IPS DF 4.7 (cell line): Measurements from ENCODE around the gene GPC6.

ENCODE experiments used
- DNase-seq: peaks from one replicate; pipeline ENCODE4 v3.0.0-alpha.2; 2013; ENCODE audit warnings: low spot score; ENCODE audit errors: extremely low read depth

The GPC6 gene

GRCh38 chr13:93499991-93500390 is 273.4 kb downstream of the GPC6 start:
- no peak for DNase-seq

DNA sequence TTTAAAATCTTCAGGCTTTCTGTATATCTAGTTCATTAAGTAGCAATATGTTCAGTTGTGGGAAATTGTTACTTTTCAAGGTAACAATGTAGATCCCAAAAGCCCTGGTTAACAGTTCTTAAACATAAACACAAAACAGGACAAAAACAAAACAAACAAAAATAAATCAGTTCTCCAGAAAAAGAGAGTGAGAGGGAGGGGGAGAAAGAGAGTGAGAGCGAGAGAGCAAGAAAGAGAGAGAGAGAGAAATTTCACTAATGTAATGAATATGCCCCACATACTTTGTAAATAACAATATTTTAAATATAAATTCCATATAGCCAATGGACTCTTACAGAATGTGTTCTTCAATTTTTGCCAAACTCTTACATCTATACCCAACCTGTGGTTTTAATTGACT is 275.5 kb downstream of the GPC6 start:
- DNase-seq = no peak

GRCh38 chr13:93502987-93503615 is 276.5 kb downstream of the GPC6 start:
- DNase-seq = no peak

DNA sequence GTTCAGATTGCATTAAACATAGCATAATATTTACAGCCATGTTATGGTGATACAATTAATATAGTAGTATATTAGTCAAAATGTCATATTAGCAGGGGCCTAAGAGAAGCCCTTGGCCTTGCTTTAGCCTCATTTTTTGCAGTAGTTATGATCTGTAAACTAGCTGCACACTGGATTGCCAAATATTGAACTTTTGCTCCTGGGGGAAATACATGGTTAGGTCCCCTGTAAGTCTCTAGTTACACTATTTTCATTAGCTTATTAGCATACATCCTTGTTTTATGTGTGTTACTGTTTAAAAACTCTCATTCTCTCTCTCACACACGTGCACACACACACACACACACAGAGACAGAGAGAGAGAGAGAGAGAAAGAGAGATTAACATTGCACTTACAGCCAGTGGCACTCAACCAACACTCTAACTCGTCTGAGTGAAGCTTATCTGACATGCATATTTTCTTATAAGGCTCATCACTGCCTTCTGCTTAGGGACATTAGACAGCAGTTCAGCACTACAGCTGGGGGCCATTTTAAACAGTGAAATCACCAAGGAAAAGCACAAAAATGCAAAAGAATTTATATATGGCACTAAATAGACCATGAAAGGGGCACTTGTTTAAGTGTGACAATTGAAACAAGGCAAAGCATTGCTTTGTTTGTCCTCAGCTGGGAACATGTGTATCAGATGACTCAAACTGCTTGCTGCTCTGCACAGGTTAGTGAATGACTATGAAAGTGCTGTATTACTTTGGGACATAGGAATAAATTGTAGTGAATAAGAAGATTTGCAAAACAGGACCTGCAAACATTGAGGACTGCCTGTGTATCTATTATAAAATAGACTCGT is 278.7 kb downstream of the GPC6 start:
- DNase-seq = no peak

GRCh38 chr13:93511011-93511410 is 284.4 kb downstream of the GPC6 start:
- no peak for DNase-seq

DNA sequence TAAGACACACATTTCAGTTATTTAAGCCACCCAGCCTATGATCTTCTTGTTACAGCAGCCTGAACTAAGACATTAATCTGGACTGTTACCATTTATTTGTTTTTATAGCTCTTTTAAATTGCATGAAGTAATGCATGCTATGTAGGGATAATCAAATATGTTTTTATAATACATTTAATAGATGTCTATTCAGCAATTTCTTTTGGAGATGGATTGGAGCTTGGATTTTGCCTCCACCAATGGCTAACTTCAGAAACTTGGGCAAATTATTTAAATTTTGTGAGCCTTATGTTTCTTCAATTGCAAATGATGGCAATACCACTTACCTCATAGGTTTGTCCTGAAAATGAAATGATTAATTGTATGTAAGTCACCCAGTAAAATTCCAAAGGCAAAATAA is 288.7 kb downstream of the GPC6 start:
- no peak for DNase-seq

GRCh38 chr13:93517658-93518057 is 291.1 kb downstream of the GPC6 start:
- DNase-seq = no peak

DNA sequence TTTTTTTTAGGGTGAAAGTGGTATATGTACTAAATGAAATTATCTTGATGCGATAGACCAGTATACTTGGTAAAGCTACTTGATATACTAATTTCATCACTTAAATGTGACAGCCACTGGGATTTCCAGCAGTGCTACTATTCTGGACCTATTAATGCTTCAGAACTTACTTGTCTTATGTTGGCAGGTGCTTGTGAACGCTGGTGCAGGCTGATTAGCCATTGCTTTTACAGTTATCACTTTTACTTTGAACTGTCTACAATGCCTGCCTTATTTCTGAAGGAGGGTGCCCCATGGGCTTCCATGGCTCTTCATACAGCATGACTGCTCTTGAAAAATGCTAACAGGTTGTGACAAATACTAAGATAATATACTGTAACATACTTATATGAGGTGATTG is 294.7 kb downstream of the GPC6 start:
- DNase-seq = no peak

DNA sequence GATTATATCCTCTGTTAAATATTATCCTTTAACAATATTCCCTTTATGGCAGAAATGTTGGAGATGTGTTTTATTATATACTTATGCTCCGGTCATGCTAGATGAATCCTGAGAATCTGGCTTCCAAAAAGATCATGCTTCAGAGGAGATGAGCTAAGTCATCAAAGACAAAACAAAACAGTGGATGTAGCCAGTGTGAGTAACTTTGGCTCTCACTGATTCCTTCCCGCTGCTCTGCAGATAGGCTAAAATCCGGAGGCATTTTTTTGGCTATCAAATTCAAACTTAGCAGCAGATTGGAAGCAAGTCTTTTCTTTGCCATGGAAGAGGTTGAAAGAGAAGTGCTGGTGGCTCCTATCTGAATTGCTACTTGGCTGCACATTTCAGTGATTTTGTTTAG is 295.9 kb downstream of the GPC6 start:
- DNase-seq = no peak

- no peak for DNase-seq
These were observed 298.5 kb downstream of the GPC6 start for GRCh38 chr13:93525087-93525486.

GRCh38 chr13:93527748-93528297 is 301.2 kb downstream of the GPC6 start:
- DNase-seq = no peak

DNA sequence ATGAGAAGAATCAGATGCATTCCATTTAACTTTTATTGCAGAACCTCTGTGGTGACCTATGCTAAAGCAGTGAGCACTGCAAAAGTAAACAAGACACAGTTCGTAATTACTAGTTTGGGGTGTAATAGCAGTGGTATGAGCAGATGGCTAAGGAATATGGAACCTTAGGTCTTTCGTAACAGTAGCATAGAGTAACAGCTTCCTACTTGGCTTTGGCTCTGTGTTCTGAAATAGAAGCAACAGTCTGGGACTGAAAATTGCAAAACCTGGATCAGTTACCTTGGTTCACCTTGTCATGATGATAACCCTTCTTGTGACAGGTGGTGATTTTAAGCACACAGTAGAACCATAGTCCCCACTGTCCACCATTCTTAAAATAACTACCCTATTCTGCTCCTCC is 303.4 kb downstream of the GPC6 start:
- no peak for DNase-seq

- no peak for DNase-seq
These were observed 307.6 kb downstream of the GPC6 start for GRCh38 chr13:93534181-93534700.

DNA sequence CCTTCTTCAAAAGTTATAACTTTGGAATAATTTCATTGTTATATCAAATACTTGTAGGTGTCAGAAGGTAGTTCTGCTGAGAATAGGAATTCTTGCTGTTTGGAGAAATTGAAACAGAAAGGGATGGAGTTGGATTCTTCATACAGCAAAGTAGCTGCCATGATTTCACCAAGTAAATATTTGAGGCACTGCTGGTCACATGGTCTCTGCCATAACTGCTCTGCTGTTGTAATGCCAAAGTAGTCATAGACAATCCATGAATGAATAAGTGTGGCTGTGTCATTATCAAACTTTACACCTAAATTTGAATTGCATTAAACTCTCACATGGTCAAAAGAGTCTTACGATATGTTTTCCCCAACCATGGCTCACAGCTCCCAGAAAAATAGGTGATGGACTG is 308.6 kb downstream of the GPC6 start:
- no peak for DNase-seq

- DNase-seq = no peak
These were observed 313.3 kb downstream of the GPC6 start for GRCh38 chr13:93539914-93540313.

DNA sequence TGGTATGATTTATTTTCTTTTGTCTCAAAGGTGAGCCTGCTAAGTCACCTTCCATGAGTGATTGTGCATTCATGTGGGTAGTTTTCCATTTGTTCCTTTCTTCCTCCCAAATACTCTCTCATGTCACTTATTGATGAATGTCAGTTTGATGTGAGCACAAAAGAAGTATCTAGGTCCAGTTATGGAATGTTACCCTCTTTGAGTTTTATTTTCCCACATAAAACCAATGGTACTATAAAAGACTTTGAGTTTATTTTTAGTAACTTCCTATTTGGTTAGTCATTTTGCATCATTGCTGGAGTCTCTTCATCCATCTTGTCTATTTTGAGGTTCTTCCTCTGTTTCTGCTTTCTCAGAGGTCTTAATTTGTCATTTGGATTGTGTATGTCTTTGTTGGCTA is 321.3 kb downstream of the GPC6 start:
- no peak for DNase-seq

DNA sequence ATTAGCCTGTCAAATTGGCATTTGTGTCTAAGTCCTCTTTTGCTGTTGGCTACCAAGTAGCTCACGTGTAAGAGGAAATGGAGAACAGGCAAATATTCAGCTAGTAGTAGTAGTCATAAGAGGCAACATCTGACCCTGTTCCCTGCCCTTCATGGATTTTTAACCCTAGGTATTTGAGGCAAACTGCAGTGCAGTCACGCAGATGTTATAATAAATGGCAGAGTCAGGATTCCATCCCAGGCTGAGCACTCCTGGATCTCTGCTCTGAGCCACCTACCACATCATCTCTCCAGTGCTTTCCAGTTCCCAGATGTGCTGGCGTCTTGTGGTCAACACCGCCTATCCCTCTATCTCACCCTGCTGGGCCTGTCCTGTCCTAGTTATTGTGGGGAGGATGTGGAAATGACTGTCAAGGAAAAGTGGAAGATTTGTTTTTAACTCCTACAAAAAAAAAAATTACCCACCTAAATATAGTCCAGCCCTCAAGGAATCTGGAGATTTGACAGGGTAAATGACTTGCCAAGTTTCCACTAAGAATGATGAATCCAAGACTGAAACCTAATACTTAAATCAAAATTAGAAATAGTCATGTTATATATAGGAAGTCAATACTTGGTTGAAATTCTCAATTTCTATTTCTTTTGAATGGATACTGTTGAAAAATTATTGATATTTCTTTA is 322.9 kb downstream of the GPC6 start:
- DNase-seq = no peak

GRCh38 chr13:93550236-93550635 is 323.6 kb downstream of the GPC6 start:
- DNase-seq = no peak

DNA sequence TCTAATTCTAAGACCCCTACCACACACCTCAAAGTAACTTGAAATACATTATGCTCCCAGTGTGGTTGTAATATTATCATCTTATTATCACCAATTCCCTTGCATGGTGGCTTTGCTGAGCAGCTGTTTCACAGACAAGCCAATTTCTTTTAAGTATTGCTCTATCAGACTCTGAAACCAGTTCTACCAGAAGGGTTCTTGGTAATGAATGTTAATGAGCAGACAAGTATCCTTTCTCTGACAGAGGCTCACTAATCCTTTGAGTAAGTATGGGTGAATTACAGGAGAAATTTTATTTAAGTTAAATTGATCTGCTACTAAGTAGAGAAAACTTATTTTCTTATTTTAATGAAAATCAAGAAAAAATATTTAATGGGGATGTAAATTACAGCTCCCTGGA is 326.0 kb downstream of the GPC6 start:
- no peak for DNase-seq

- DNase-seq = no peak
These were observed 327.9 kb downstream of the GPC6 start for GRCh38 chr13:93554514-93554913.

DNA sequence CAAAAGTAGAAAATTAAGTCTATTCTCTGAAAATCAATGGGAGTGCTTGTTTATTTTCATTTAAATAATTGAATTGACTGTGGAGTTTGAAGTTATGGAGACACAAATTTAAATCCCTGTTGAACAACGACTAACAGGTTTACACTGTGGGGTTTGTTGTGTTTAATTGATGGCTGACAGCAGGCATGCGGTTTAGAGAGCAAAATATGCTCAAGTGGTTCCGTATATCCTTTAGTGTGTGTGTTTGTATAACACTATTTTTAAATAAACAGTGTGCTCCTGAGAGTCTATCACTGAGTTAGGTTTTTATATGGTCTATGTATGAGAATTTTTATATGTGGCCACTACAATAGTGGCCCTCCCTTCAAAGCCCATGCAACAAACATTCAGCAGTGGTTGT is 332.0 kb downstream of the GPC6 start:
- DNase-seq = no peak

DNA sequence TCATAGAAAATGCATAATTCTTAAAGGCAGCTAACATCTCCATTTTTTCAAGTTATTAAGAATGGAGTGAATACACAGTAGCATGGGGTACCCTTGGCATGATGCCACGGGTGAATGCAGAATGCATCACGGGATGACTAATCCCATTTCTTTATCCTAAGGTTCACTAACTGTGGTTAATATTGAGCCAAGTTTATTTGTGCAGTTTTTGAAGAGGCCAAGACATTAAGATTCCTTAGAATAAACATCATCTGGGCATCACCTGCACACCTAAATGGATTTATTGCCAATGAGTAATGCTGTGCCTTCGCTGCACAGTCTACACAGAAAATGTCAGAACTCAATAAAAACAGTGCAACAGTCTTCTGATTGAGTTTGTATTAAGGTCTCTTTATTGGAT is 333.1 kb downstream of the GPC6 start:
- no peak for DNase-seq
